GM12865 (cell line): ENCODE data around the gene TBCA.

Experiments
- DNase-seq: peaks from one replicate; pipeline ENCODE4 v3.0.0; 2010; ENCODE audit warnings: low read depth
- H3K4me3 ChIP-seq: 2 replicates; pipeline ENCODE4 v1.5.1; 2011; ENCODE audit warnings: mild to moderate bottlenecking, low read depth, low read length, control low read depth
- CTCF ChIP-seq: IDR thresholded peaks from 2 replicates; pipeline ENCODE4 v1.5.1; 2011; ENCODE audit warnings: low read length, control low read depth, low read depth, inconsistent platforms; ENCODE audit not compliant: insufficient read depth; ENCODE audit errors: missing control alignments

Gene TBCA

GRCh38 chr5:77741608-77742007 lies 34.5 kb downstream of the TBCA start:
- no peak for DNase-seq
- no peak for TF ChIP-seq CTCF
- no peak overlapping the region for H3K4me3 ChIP-seq

GRCh38 chr5:77734885-77735284 lies 41.3 kb downstream of the TBCA start:
- no peak for TF ChIP-seq CTCF
- no peak overlapping the region for H3K4me3 ChIP-seq
- DNase-seq, result no peak

- DNase-seq, result no peak
- TF ChIP-seq CTCF, result no peak
- no peak overlapping the region for H3K4me3 ChIP-seq
Observed at GRCh38 chr5:77733130-77733529, 43.0 kb downstream of the TBCA start.

- TF ChIP-seq CTCF, result no peak
- DNase-seq, result no peak
- no peak overlapping the region for H3K4me3 ChIP-seq
Observed at GRCh38 chr5:77727190-77727589, 48.9 kb downstream of the TBCA start.

GRCh38 chr5:77725616-77726015 lies 50.5 kb downstream of the TBCA start:
- H3K4me3 ChIP-seq, result no peak overlapping the region
- no peak for TF ChIP-seq CTCF
- no peak for DNase-seq

GRCh38 chr5:77724934-77725333 lies 51.2 kb downstream of the TBCA start:
- no peak for DNase-seq
- no peak for TF ChIP-seq CTCF
- H3K4me3 ChIP-seq, result no peak overlapping the region

GRCh38 chr5:77719666-77720363 lies 56.3 kb downstream of the TBCA start:
- peak; percentile 11 for DNase-seq
- TF ChIP-seq CTCF, result no peak
- no peak overlapping the region for H3K4me3 ChIP-seq
